GM18907 (cell line): ENCODE data around the gene NPAT.
"Not testable (repeated sequence)": the region's sequence is repeated elsewhere in the genome, so short reads cannot be mapped to it uniquely, and the experiment has no call there.

Experiments
- ATAC-seq: cut with Tn5 transposase; IDR thresholded peaks from one replicate; pipeline ENCODE4 v1.9.1; 2021; ENCODE audit warnings: mild to moderate bottlenecking, moderate library complexity; ENCODE audit not compliant: unreplicated experiment

The NPAT gene

GRCh38 chr11:108160970-108161566 lies 61.4 kb downstream of the NPAT start:
- peak; percentile 99 for ATAC-seq

GRCh38 chr11:108154591-108154990 lies 67.8 kb downstream of the NPAT start:
- no peak for ATAC-seq

GRCh38 chr11:108148556-108148955 lies 73.9 kb downstream of the NPAT start:
- no peak for ATAC-seq

- ATAC-seq, result no peak
Measured at GRCh38 chr11:108147150-108147549, 75.3 kb downstream of the NPAT start.

- no peak for ATAC-seq
Measured at GRCh38 chr11:108144615-108145014, 77.8 kb downstream of the NPAT start.

GRCh38 chr11:108142304-108142703 lies 80.1 kb downstream of the NPAT start:
- ATAC-seq, result no peak

GRCh38 chr11:108137212-108137611 lies 85.2 kb downstream of the NPAT start:
- no peak for ATAC-seq

- ATAC-seq, result no peak
Measured at GRCh38 chr11:108135845-108136544, 86.4 kb downstream of the NPAT start.

GRCh38 chr11:108132993-108133538 lies 89.4 kb downstream of the NPAT start:
- not testable (repeated sequence) for ATAC-seq

- ATAC-seq, result no peak
Measured at GRCh38 chr11:108131993-108132392, 90.4 kb downstream of the NPAT start.

GRCh38 chr11:108128772-108129171 lies 93.7 kb downstream of the NPAT start:
- no peak for ATAC-seq

GRCh38 chr11:108125096-108125495 lies 97.3 kb downstream of the NPAT start:
- no peak for ATAC-seq

- no peak for ATAC-seq
Measured at GRCh38 chr11:108122166-108122628, 100.2 kb downstream of the NPAT start.

GRCh38 chr11:108121274-108122155 lies 100.9 kb downstream of the NPAT start, which contains the start of gene ACAT1:
TSS of gene ACAT1 (plus strand) at chr11:108121567. CDS start at chr11:108121607, 40 bp downstream.
- peak; percentile 96 for ATAC-seq

GRCh38 chr11:108120936-108121273 lies 101.5 kb downstream of the NPAT start:
- ATAC-seq, result not testable (repeated sequence)

- ATAC-seq, result no peak
Measured at GRCh38 chr11:108117746-108118371, 104.6 kb downstream of the NPAT start.

GRCh38 chr11:108115500-108116140 lies 106.8 kb downstream of the NPAT start:
- no peak for ATAC-seq

- no peak for ATAC-seq
Measured at GRCh38 chr11:108112057-108112456, 110.4 kb downstream of the NPAT start.

- no peak for ATAC-seq
Measured at GRCh38 chr11:108111126-108111525, 111.3 kb downstream of the NPAT start.
